GM18867 (cell line): Measurements from ENCODE around the gene CAMK2D.

Source experiments
- ATAC-seq: cut with Tn5 transposase; IDR thresholded peaks from one replicate; pipeline ENCODE4 v1.9.1; 2021; ENCODE audit warnings: mild to moderate bottlenecking, moderate library complexity; ENCODE audit not compliant: unreplicated experiment

Gene CAMK2D

GRCh38 chr4:113450295-113451080 is 311.1 kb downstream of the CAMK2D start:
- no peak for ATAC-seq

GRCh38 chr4:113449410-113449974 is 312.0 kb downstream of the CAMK2D start:
- no peak for ATAC-seq

- ATAC-seq, result peak; percentile 65
Measured at GRCh38 chr4:113447769-113448168, 313.8 kb downstream of the CAMK2D start.

GRCh38 chr4:113447061-113447460 is 314.5 kb downstream of the CAMK2D start:
- ATAC-seq, result no peak

- ATAC-seq, result no peak
Measured at GRCh38 chr4:113446019-113446418, 315.5 kb downstream of the CAMK2D start.

- ATAC-seq, result no peak
Measured at GRCh38 chr4:113445286-113445685, 316.3 kb downstream of the CAMK2D start.

- ATAC-seq, result no peak
Measured at GRCh38 chr4:113444386-113444785, 317.2 kb downstream of the CAMK2D start.

- no peak for ATAC-seq
Measured at GRCh38 chr4:113442826-113443225, 318.7 kb downstream of the CAMK2D start.

GRCh38 chr4:113440371-113440770 is 321.2 kb downstream of the CAMK2D start:
- ATAC-seq, result no peak

GRCh38 chr4:113438596-113438995 is 322.9 kb downstream of the CAMK2D start:
- ATAC-seq, result no peak

GRCh38 chr4:113437129-113437528 is 324.4 kb downstream of the CAMK2D start:
- ATAC-seq, result no peak

GRCh38 chr4:113436360-113436759 is 325.2 kb downstream of the CAMK2D start:
- ATAC-seq, result no peak

- no peak for ATAC-seq
Measured at GRCh38 chr4:113435893-113436292, 325.6 kb downstream of the CAMK2D start.

GRCh38 chr4:113434247-113434587 is 327.3 kb downstream of the CAMK2D start:
- no peak for ATAC-seq

- ATAC-seq, result no peak
Measured at GRCh38 chr4:113433536-113434246, 327.8 kb downstream of the CAMK2D start.

GRCh38 chr4:113433116-113433515 is 328.4 kb downstream of the CAMK2D start:
- no peak for ATAC-seq

- no peak for ATAC-seq
Measured at GRCh38 chr4:113423631-113424030, 337.9 kb downstream of the CAMK2D start.

- ATAC-seq, result no peak
Measured at GRCh38 chr4:113420938-113421337, 340.6 kb downstream of the CAMK2D start.

- ATAC-seq, result no peak
Measured at GRCh38 chr4:113419631-113420030, 341.9 kb downstream of the CAMK2D start.

- no peak for ATAC-seq
Measured at GRCh38 chr4:113411496-113411938, 350.0 kb downstream of the CAMK2D start.

GRCh38 chr4:113410686-113411085 is 350.9 kb downstream of the CAMK2D start:
- ATAC-seq, result no peak

GRCh38 chr4:113409181-113409580 is 352.4 kb downstream of the CAMK2D start:
- no peak for ATAC-seq
